A673 (cell line): Measurements from ENCODE around the gene GIPC2. TPM values are rescaled to one million over a fixed set of nuclear protein-coding genes. Genes with fewer than 3 reads are reported as not detected.

Experiments
- BruUV-seq: library from RNA; stranded (reverse); fragments of 400-500 nt; replicated peaks from 2 replicates; lab custom pipeline; 2021; lab: Mats Ljungman, UMichigan
- CTCF ChIA-PET: fragments of 300-600 bp; sonication (Branson Sonifier 250); formaldehyde crosslinking; loops from one replicate; lab custom pipeline; 2022; ENCODE audit warnings: antibody characterized with exemption; lab: Charles Lee
- POLR2A ChIA-PET: fragments of 300-600 bp; sonication (Branson Sonifier 250); formaldehyde crosslinking; loops from one replicate; lab custom pipeline; 2022; ENCODE audit warnings: antibody characterized with exemption; ENCODE audit not compliant: low non-redundant PET; lab: Charles Lee
- DNase-seq: peaks from one replicate; pipeline ENCODE4 v3.0.0-alpha.2; 2015; ENCODE audit warnings: low spot score
- H3K27ac ChIP-seq: fragments of 200-600 bp; sonication (generic); 2 replicates; pipeline ENCODE4 v1.5.1; 2016; ENCODE audit warnings: mixed run types, low read depth, mild to moderate bottlenecking, mixed read lengths, antibody characterized with exemption, low read length; ENCODE audit not compliant: poor library complexity, severe bottlenecking
- H3K27me3 ChIP-seq: fragments of 200-600 bp; sonication (generic); replicated peaks from 2 replicates; pipeline ENCODE4 v1.6.1; 2017; ENCODE audit warnings: mixed run types, low read depth, mild to moderate bottlenecking, mixed read lengths, antibody characterized with exemption, low read length; ENCODE audit not compliant: insufficient read depth, poor library complexity
- H3K36me3 ChIP-seq: fragments of 200-600 bp; sonication (generic); 2 replicates; pipeline ENCODE4 v1.6.1; 2016; ENCODE audit warnings: mixed run types, mild to moderate bottlenecking, mixed read lengths, antibody characterized with exemption, low read length; ENCODE audit not compliant: insufficient read depth, poor library complexity, severe bottlenecking
- H3K4me1 ChIP-seq: fragments of 200-600 bp; sonication (generic); 2 replicates; pipeline ENCODE4 v1.6.1; 2017; ENCODE audit warnings: mixed run types, mild to moderate bottlenecking, mixed read lengths, antibody characterized with exemption, low read length; ENCODE audit not compliant: insufficient read depth, poor library complexity, severe bottlenecking
- H3K4me3 ChIP-seq: fragments of 200-600 bp; sonication (generic); 2 replicates; pipeline ENCODE4 v1.5.1; 2016; ENCODE audit warnings: low read depth, mixed run types, mild to moderate bottlenecking, mixed read lengths, low read length; ENCODE audit not compliant: poor library complexity, severe bottlenecking
- H3K9me3 ChIP-seq: fragments of 200-600 bp; sonication (generic); 2 replicates; pipeline ENCODE4 v1.6.1; 2016; ENCODE audit warnings: mixed run types, low read depth, mild to moderate bottlenecking, mixed read lengths, antibody characterized with exemption, low read length; ENCODE audit not compliant: poor library complexity, severe bottlenecking
- CTCF ChIP-seq: fragments of 300-800, 200-600 bp; sonication (generic); conservative IDR thresholded peaks from 2 replicates; pipeline ENCODE4 v1.5.1; 2017; ENCODE audit warnings: low read depth, mild to moderate bottlenecking, antibody characterized with exemption, low read length, moderate library complexity, mixed read lengths
- EZH2 ChIP-seq: fragments of 200-600 bp; sonication (generic); IDR thresholded peaks from 2 replicates; pipeline ENCODE4 v1.6.1; 2017; ENCODE audit warnings: borderline replicate concordance, low read depth, mild to moderate bottlenecking, mixed read lengths, antibody characterized with exemption, low read length; ENCODE audit not compliant: poor library complexity, severe bottlenecking
- intact Hi-C: fragments of 100-400 bp; cut with micrococcal nuclease; formaldehyde crosslinking; loops from one replicate; pipeline ENCODE4 v1.10.0; 2022; ENCODE audit not compliant: unreplicated experiment
- total RNA-seq: library from RNA; stranded (reverse); gene quantifications from 2 replicates; pipeline ENCODE4 v1.2.3, GENCODE V29; 2021

Gene GIPC2
- total RNA-seq, 1 experiment from 2014 or later: not detected

- ChIA-PET POLR2A (interaction anchor here (0.5 kb wide), 1 partner anchor 46 kb away, joined by 5 read pairs; no protein-coding TSS in a partner anchor), CTCF (no interaction called here)
- Histone ChIP-seq H3K4me1 (peaks cover 7% of the 10 kb centered on the region), H3K4me3 (no peak overlapping the region), H3K27me3 (no peaks in the 10 kb centered on the region), H3K27ac (no peak overlapping the region), H3K36me3 (no peaks in the 10 kb centered on the region), H3K9me3 (no peaks in the 10 kb centered on the region)
- no TSS peak for BruUV-seq
- intact Hi-C loops: no loop called here
- DNase-seq: no peak
- TF ChIP-seq EZH2 (no peak), CTCF (no peak)
Observed at GRCh38 chr1:78156805-78157521, 111.2 kb downstream of the GIPC2 start.

GRCh38 chr1:78165816-78166215 lies 120.0 kb downstream of the GIPC2 start:
- DNase-seq: no peak
- intact Hi-C loops: no loop called here
- ChIA-PET CTCF (no interaction called here), POLR2A (no interaction called here)
- H3K9me3 ChIP-seq: no peaks in the 10 kb centered on the region
- TF ChIP-seq CTCF (no peak), EZH2 (no peak)
- no peaks in the 10 kb centered on the region for H3K36me3 ChIP-seq
- BruUV-seq: no TSS peak
- H3K4me1 ChIP-seq: peaks cover 1% of the 10 kb centered on the region
- H3K27ac ChIP-seq: no peak overlapping the region
- H3K4me3 ChIP-seq: no peak overlapping the region
- no peaks in the 10 kb centered on the region for H3K27me3 ChIP-seq

DNA sequence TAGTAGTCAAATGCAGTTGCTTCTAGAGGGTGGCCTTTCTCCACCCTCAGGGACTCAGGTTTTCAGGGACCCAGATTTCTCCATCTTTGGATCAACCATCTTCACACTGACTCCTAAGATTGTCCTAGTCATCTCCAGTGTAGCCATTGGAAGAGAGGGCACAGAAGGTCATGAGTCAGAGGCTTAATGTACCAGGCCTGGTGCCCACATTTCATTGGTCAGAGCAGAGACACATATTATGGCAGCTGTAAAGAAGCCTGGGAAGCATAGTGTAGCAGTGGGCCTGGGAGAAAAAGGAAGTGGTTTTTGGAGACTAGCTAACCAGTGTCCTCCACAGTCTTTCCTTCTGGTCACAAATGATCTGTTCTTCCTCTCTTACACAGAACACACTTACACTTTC lies 122.5 kb downstream of the GIPC2 start:
- POLR2A ChIA-PET: no interaction called here
- DNase-seq: no peak
- Histone ChIP-seq H3K27ac (no peak overlapping the region), H3K4me1 (peaks cover 5% of the 10 kb centered on the region), H3K36me3 (no peaks in the 10 kb centered on the region), H3K4me3 (no peak overlapping the region), H3K9me3 (no peaks in the 10 kb centered on the region), H3K27me3 (no peaks in the 10 kb centered on the region)
- TF ChIP-seq EZH2: no peak
- no peak for TF ChIP-seq CTCF
- BruUV-seq: no TSS peak
- CTCF ChIA-PET: no interaction called here
- intact Hi-C loops: no loop called here
